ENCODE measurements around the gene IL1R1.
"Not testable (repeated sequence)": the region's sequence is repeated elsewhere in the genome, so short reads cannot be mapped to it uniquely, and the experiment has no call there.

The IL1R1 gene

GRCh38 chr2:102110596-102111334 lies 31.8 kb upstream of the IL1R1 start:
- no peak for DNase-seq (ENCODE audit: low spot score)

GRCh38 chr2:102111823-102112222 lies 30.7 kb upstream of the IL1R1 start:
- DNase-seq (ENCODE audit: low spot score): no peak

DNA sequence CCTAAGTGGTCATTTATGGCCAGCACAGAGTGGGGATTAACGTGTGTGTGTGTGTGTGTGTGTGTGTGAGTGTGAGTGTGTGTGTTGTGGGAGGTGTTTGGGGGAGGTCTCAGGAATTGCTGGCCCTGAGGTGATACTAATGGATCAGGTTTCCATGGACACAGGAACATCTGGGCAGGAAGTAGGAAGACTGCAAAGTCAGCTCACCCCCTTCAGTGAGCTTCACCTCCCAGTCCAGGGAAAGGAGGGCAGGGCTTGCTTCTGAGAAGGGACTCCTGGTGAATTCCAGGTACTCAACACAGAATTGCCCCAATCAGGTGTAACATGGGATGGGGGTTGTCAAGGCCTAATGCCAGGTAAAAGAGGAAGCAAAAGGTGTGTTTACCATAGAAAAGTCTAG lies 30.3 kb upstream of the IL1R1 start:
- DNase-seq (ENCODE audit: low spot score): no peak

DNA sequence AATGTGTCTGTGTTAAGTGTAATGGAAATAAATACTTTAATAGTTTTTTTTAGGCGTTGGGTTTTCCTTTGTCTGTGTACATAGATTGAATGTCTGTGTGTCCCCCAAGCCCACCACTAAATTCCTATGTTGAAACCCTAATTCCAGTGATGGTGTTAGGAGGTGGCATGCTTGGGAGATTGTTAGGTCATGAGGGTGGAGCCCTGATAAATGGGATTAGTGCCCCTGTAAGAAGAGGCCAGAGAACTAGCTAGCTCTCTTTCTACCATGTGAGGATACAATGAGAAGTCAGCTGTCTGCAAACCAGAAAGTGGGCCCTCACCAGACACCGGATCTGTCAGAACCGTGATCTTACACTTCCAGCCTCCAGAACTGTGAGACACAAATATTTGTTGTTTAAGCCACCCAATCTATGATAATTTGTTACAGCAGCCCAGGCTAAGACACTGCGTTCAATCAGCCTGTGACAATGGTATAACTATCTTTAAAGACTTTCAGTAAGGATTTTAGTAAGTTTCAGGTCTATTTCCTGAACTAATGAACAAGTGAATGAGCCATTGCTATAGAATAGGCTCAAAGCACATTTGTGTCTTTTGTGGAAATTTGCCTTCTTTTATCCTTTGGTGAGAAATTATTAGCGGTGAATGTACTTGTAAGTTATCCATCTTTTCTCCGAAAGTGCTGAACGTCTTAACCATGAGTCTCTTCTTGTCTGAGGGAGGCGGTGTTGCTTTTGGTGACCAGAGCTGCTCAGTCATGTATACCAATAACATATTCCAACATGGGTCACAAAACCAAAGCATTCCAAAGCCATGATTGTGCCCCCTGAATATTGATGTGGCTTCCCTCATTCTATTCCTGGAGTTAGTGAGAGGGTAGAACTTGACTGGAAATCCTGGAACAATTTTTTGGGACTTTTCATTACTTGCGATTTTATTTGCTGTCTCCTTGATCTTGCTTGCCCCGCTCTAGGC lies 29.6 kb upstream of the IL1R1 start:
- DNase-seq (ENCODE audit: low spot score): no peak

GRCh38 chr2:102114290-102114721 lies 28.2 kb upstream of the IL1R1 start:
- no peak for DNase-seq (ENCODE audit: low spot score)

GRCh38 chr2:102114851-102115497 lies 27.6 kb upstream of the IL1R1 start:
- DNase-seq (ENCODE audit: low spot score): no peak

DNA sequence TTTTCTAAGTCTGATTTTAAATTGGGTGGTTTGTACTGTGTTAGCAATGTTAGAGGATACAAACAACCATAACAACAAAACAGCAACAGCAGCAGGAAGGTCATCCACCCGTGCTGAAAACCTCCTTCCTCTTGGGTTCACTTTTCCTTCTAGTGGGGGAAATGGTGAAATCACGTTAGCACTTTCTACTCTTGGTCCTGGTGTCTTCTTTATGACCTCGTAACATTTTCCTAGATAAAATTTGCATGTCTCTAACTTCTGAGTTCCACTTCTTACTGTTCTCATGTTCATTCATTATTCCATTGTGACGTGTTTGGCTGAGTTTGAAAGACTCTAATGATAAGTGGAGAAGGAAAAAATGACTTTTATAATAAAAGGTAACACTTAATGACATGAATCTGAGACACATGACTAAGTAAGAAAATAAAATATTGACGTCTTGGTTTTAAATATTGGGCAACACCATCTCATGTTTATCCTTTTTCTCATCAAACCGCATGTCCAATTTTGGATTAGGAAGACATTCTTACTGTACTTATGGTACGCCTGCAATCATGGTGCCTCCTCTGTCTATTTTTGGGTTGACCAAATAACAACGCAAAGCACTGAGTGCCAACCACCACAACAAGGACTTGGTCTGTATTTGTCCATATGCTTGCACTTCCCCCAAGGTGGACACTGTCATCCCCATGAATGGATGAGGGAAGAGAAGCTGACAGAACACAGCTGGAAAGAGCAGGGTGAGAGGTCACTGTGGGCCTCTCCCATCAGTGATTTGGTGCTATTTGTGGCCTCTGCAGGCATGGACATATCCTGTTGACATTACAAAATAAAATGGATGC lies 25.7 kb upstream of the IL1R1 start:
- no peak for DNase-seq (ENCODE audit: low spot score)

DNA sequence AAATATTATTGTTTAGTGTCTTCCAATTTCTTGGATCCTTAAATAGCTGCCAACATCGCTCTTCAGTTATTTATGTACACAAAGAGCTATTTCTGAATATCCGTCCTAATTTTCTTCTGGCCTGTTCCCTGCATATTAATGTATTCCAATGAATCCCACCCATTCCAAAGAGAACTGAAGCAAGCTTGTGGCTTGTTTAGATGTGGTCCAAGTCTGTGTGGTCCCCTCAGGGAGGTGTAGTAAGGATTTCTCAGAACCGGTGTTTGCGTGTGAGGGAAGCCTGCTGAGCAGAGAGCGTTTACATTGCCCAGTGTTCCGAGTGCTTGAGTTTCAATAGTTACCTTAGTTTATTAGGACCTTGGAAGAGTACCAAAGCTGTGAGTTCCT lies 25.1 kb upstream of the IL1R1 start:
- no peak for DNase-seq (ENCODE audit: low spot score)

GRCh38 chr2:102119255-102119654 lies 23.3 kb upstream of the IL1R1 start:
- DNase-seq (ENCODE audit: low spot score): no peak

DNA sequence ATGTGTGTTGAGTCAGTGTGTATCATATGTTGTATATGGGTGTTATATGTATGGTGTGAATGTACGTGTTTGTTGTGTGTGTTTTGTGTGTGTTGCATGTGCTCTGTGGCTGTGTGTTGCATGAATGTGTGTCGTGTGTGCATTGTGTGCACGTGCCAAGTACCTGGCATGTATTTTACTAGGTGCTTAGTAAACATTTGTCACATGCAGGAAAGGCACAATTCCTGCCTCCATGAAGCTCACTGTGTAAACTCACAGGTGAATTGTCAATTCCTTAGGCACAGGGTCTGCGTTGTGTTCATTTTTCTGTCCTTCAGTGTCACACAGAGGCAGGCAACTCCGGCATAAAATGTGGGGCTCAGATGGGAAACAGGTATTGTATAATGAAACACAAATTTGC lies 22.3 kb upstream of the IL1R1 start:
- no peak for DNase-seq (ENCODE audit: low spot score)

DNA sequence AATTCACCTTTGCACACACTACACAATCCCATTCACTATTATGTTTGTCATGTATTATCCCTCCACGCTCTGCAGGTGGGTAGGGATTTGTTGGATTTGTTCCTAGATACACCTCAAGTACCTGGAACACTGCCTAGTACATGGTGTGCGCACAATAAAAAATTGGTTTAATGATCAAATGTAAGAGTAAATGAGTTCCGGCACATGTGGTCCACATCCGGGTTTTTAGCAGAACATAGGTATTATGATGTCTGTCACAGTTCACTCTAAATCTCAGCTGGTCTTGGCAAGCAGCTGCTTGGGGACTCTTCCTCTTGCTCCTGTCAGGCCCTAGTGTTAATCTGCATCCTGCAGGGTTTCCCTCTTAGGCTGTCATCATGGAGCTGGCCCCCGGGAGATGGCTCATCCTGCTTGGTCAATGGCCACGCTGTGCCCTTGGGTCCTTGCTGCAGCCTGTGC lies 21.8 kb upstream of the IL1R1 start:
- DNase-seq (ENCODE audit: low spot score): no peak

GRCh38 chr2:102122115-102122514 lies 20.4 kb upstream of the IL1R1 start:
- DNase-seq (ENCODE audit: low spot score): no peak

DNA sequence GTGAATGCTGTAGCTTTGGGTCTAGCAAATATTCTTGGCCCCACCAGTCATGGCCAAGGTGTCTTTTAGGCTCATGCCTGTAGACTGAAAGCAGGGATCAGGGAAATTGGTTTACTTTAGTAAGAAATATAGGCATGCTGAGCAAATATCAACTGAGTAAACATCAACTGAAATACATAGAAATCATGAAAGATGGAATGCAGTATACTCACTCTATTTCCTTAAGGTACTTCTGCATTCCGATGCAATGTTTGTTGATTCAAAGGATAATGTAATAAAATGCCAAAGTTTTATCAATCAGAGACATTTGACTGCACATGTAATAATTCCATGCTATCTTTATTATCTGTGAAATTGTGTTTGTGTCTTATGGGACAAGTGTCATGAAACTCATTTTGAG lies 19.6 kb upstream of the IL1R1 start:
- DNase-seq (ENCODE audit: low spot score): no peak

DNA sequence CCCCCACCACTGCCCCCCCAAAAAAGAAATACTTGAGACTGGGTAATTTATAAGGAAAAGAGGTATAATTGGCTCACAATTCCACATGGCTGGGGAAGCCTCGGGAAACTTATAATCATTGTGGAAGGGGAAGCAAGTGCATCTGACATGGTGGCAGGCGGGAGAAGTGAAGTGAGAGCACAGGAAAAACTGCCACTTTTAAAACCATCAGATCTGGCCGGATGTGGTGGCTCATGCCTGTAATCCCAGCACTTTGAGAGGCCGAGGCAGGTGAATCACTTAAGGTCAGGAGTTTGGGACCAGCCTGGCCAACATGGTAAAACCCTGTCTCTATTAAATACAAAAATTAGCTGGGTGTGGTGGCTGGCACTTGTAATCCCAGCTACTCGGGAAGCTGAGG lies 18.1 kb upstream of the IL1R1 start:
- not testable (repeated sequence) for DNase-seq (ENCODE audit: low spot score)

- no peak for DNase-seq (ENCODE audit: low spot score)
These were observed 16.4 kb upstream of the IL1R1 start for GRCh38 chr2:102126169-102126568.

GRCh38 chr2:102126660-102127059 lies 15.9 kb upstream of the IL1R1 start:
- DNase-seq (ENCODE audit: low spot score): no peak

- no peak for DNase-seq (ENCODE audit: low spot score)
These were observed 13.5 kb upstream of the IL1R1 start for GRCh38 chr2:102129082-102129481.

DNA sequence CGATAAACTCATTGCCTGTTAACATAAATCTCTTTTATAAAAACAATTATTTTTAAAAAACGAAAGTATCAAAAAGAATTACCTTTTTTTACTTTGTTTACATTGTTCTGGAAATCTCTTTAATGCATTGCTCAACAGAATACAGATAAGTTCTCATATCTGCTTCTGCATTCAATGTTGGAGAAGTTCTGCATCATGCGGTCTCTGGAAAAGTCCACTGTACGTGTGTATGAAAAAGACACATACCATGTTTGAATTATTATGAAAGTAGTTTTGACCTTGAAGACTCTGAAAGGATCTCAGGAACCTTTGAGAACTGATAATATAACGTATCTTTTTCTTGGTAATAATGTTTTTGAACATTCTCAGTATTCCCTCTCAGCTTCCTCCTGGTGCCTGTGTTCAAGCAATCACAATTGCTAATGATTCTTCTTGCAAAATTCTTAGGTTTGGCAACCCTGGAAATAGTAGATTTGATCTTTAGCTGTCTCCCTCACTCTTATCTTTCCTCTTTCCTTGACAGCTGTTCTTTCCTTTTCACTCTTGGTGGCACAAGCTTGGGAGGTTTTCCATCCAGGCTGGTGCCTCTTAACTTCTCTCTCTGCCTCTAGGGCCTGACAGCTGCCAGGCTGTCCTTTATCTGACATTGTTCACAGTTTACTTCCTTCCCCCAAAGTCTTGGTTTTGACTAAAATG lies 12.4 kb upstream of the IL1R1 start:
- DNase-seq (ENCODE audit: low spot score): no peak

- no peak for DNase-seq (ENCODE audit: low spot score)
These were observed 11.9 kb upstream of the IL1R1 start for GRCh38 chr2:102130647-102130991.

DNA sequence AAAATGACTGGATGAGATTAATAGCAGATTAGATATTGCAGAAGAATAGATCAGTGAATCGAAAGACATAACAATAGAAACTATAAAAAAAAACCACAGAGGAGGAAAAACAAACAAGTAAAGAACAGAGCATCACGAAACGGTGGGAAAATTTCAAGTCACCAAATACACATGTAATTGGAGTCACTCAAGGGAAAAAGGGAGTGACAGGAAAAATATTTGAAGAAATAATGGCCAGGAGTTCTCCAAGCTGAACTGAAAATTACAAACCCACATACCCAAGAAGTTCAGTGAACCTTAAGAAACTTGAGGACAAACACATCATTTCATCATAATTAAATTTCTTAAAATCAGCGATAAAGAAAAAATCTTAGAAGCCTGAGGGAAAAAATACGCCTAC lies 11.0 kb upstream of the IL1R1 start:
- DNase-seq (ENCODE audit: low spot score): no peak

- no peak for DNase-seq (ENCODE audit: low spot score)
These were observed 5.4 kb upstream of the IL1R1 start for GRCh38 chr2:102137138-102137537.

All from hematopoietic multipotent progenitor cell treated with erythropoietin and hydrocortisone succinate and interleukin-3 and kit ligand, for 15 days (in vitro differentiated cells).